GM21529 (cell line): ENCODE measurements around the gene FAM110A.
"Not testable (repeated sequence)": the region's sequence is repeated elsewhere in the genome, so short reads cannot be mapped to it uniquely, and the experiment has no call there.

Experiments used
- ATAC-seq: cut with Tn5 transposase; IDR thresholded peaks from one replicate; pipeline ENCODE4 v1.9.1; 2021; ENCODE audit not compliant: unreplicated experiment

Gene FAM110A

DNA sequence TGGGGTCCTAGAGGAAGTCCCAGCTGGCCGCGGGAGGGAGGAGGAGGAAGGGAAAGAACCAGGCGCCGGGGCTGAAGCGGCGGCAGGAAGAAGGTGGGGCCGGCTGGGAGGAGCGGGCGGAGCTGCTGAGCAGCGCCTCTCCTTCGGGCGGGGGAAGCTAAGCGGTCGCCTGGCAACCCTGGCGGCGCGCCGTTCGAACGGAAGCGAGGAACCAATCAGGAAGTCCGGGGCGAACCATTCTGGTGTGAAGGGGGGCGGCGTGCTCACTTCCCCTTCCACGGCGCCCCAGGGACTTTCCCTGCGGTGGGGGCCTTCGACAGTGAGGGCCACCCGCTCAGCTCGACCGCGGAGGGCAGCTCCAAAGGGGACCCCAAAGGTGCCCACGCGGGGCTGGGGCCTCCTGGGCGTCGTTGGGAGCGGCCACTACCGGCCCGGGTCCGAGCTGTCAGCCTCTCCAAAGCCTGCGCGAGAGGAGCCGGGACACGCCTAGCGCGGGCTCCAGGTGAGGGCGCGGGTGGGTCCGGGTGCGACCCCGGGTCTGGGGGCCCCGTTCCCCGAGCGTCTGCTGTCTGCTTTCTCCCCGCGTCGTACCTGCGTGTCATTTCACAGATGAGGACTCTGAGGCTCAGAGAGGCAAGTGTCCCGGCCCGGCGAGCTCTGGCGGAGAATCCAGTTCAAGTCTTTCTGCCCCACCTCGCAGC lies at the start of gene FAM110A:
TSS of gene FAM110A (plus strand) at position 266 of the 701 bp plus-strand sequence. CDS start 11,090 bp downstream, outside the sequence.
- peak; percentile 96 for ATAC-seq

DNA sequence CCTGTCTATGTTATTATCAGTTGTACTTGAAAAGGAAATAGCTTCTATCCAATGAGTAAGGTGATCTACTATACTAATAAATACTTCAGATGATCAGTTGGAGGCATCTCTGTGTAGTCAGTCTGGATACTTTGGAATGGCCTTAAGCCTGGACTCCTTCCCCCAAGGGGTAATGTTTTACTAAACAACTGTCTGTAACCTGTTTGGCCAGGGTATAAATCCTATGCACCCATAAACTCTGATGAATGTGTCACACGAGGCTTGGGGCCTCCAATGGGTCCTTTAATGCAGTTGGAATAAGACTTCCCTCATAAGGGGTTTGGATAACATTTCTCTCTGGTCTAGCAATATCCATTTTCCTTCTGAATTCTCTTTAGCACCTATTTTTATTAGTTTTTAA lies 45.7 kb upstream of the FAM110A start:
- no peak for ATAC-seq

DNA sequence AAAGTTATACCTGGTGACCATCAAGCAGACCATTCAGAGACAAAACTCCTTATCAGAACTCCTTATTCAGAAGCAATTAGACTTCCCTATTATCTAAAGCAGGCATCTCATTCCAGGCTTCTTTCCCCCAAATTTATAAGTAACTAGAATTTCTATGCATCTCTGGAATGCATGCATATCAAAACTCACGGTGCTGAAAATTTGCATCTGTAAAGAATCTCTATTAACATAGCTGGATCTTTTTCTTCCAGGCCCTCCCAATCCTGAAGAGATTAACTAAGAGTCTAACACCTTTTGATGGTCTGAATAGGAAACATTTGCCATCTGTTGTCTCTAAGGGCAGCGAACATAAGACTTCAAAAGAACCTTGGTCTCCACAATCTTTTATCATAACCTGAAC lies 42.5 kb upstream of the FAM110A start:
- ATAC-seq: no peak

DNA sequence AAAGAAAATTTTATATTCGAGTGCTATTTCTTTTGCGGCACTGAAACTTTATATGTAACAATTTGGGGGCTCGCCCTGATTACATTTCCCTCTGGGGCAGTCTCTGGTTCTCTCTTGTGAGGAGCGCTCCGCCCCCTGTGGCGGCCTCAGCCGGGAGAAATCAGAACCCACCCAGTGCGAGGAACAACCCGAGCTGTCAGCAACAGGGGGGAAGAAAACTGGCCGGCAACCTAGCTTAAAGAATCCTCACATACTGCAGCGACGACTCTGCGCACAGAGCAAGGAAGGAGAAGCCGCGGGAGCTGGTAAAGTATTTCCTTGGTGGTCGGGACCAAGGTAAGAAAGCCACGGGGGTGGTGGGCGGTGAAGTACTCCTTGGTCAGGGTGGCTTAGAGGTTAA lies 41.3 kb upstream of the FAM110A start:
- no peak for ATAC-seq

GRCh38 chr20:796921-797320 lies 36.6 kb upstream of the FAM110A start:
- no peak for ATAC-seq

DNA sequence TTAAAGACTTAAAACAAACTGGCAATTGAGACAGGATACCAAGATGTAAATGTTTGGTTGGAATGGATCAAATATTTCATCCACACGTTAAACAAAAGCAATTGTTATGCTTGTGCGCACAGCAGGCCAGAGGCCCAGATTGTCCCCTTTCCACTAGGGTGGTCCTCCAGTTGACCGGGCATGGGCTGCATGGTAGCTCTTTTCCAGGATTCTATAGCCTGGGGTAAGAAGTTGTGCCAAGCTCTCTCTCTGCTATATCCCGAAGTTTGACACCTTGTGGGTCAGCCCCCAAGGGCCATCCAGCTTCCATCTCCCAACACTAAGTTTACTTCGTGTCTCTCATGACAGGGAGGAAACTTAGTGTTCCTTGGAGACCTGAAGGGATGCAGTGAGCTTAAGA lies 34.8 kb upstream of the FAM110A start:
- not testable (repeated sequence) for ATAC-seq

- not testable (repeated sequence) for ATAC-seq
Measured at GRCh38 chr20:800026-800425, 33.5 kb upstream of the FAM110A start.

- no peak for ATAC-seq
Measured at GRCh38 chr20:801678-802077, 31.8 kb upstream of the FAM110A start.

GRCh38 chr20:805713-806112 lies 27.8 kb upstream of the FAM110A start:
- ATAC-seq: no peak

DNA sequence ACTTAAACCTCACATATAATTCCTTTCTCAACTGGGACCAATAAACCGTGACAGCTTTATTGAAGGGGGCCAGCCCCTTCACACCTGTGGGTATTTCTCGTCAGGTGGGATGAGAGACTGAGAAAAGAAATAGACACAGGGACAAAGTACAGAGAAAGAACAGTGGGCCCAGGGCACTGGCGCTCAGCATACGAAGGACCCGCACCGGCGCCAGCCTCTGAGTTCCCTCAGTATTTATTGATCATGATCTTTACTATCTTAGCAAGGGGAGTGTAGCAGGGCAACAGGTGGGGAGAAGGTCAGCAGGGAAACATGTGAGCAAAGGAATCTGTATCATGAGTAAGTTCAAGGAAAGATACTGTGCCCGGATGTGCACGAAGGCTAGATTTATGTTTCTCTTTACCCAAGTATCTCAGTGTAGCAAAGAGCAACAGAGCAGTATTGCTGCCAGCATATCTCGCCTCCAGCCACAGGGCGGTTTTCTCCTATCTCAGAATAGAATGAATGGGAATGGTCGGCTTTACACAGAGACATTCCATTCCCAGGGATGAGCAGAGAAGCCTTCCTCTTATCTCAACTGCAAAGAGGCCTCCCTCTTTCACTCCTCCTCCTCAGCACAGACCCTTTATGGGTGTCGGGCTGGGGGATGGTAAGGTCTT lies 21.6 kb upstream of the FAM110A start:
- not testable (repeated sequence) for ATAC-seq

GRCh38 chr20:812435-812814 lies 21.1 kb upstream of the FAM110A start:
- ATAC-seq: not testable (repeated sequence)

- ATAC-seq: no peak
Measured at GRCh38 chr20:813390-813789, 20.1 kb upstream of the FAM110A start.

DNA sequence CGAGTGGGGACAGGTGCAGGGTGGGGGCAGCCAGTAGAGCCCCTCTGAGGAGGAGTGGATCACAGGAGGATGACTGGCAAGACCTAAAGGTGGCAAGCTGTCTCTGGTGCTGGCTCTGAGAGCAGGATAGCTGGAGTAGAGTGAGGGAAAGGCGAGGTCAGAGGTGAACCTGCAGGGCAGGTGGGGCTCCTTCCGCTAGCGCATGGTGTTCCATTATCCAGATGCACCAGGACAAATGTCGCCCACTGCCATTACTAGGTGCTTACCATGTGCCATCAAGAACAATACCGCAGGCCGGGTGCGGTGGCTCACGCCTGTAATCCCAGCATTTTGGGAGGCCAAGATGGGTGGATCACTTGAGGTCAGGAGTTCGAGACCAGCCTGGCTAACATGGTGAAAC lies 18.3 kb upstream of the FAM110A start:
- no peak for ATAC-seq

GRCh38 chr20:815914-816606 lies 17.5 kb upstream of the FAM110A start:
- no peak for ATAC-seq

DNA sequence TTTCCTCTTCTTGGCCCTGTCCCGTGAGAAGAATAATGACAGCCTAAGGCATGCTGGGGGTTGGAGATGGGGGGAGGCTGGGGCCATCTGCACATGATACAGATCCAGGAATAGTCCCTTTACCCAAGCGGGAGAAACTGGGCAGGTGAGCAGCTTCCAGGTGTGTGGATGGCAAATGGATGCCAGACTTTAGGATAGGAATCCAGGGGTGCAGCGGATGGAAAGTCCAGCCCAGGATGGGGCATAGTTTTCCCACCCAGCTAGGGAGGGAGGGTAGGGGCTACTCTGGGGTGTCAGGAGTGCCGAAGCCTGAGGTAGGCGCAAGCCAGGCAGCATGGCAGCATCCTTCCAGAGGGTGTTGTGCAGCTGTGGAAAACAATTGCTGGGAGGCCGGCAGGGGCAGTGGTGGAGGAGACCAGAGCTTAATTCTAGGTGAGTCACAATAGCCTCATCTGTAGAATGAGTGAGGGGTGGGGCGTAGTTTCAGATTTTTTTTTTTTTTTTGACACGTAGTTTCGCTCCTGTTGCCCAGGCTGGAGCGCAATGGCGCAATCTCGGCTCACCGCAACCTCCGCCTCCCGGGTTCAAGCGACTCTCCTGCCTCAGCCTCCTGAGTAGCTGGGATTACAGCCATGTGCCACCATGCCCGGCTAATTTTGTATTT lies 15.4 kb upstream of the FAM110A start:
- ATAC-seq: no peak

DNA sequence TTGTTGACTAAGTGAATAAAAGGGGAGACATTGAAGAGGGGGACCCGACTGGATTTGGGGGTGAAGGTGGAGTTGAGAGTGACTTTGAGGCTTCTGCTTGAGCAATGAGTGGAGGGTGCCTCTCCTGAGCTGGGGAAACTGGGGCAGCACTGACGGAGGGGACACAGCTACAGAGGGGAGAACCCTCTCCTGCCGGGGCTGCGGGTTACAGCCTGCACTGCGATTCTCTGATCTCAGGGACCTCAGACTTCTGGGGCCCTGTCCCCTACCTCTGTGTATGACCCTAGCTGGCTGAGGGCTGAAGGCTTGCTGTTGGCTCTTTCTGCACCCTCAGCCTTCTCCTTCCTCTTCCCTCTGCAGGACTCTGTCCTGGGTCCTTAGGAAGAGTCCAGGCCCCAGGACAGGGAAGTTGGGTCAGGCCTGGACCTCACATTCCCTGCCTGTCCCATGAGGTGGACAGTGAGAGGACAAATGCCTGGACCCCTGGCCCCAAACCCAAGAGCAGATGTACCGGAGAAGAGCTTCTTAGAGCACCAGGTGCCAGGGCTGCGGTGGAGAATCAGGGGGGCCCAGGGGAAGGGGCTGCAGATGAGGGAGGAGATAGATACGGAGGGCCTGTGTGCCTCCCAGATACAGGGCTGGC lies 13.7 kb upstream of the FAM110A start:
- ATAC-seq: no peak

DNA sequence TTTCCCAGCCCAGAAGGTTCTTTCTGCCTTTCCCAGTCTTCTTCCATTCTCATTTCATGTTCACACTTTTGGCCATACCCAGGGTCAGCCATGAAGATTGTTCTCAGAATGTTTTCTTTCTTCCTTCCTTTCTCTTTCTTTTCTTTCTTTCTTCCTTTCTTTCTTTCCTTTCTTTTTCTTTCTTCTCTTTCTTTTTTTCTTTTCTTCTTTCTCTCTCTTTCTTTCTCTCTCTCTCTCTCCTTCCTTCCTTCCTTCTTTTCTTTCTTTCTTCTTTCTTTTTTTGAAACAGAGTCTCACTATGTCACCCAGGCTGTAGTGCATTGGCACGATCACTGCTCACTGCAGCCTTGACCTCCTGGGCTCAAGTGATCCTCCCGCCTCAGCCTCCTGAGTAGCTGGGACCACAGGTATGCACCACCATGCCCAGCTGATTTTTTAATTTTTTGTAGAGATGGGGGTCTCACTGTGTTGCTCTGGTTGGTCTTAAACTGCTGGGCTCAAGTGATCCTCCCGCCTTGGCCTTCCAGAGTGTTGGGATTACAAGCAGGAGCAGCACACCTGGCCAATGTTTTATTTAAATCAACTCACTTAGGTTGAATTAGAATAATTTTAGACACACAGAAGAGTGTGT lies 13.1 kb upstream of the FAM110A start:
- no peak for ATAC-seq

GRCh38 chr20:821046-821730 lies 12.3 kb upstream of the FAM110A start:
- ATAC-seq: no peak

DNA sequence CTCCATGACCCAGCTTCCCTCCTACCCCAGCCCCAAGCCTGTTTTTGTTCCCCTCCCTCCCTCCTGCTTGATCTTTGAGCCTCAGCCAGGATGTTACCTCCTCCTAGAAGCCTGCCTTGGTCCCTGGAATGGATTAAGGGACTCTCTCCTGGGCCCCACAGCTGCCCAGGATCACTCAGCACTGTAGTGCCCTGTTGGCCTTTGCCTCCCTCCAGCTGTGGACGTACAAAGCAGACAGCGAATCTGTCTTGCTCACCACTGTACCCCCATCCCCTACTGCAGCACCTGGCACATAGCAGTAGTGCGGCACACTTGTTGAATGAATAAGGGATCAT lies 11.8 kb upstream of the FAM110A start:
- ATAC-seq: no peak
